Dermis microvascular lymphatic vessel endothelial cell (primary cell): Measurements from ENCODE around the gene CDKN1C. TPM values are rescaled to one million over a fixed set of nuclear protein-coding genes. Genes with fewer than 3 reads are reported as not detected.
"Not testable (repeated sequence)": the region's sequence is repeated elsewhere in the genome, so short reads cannot be mapped to it uniquely, and the experiment has no call there.

Experiments
- DNase-seq, 2 donors: peaks; one replicate each; pipeline versions ENCODE4 v3.0.0 to v3.0.0-alpha.2; 2010; ENCODE audit warnings: low read depth in 2 of 2
- total RNA-seq: library from RNA; depleted of rRNA; stranded (reverse); fragments of >200 nt; gene quantifications from 2 replicates; pipeline ENCODE4 v1.2.1, GENCODE V29; 2014

CDKN1C gene
- total RNA-seq, 1 donor from 2014 or later: 19.4 TPM

DNA sequence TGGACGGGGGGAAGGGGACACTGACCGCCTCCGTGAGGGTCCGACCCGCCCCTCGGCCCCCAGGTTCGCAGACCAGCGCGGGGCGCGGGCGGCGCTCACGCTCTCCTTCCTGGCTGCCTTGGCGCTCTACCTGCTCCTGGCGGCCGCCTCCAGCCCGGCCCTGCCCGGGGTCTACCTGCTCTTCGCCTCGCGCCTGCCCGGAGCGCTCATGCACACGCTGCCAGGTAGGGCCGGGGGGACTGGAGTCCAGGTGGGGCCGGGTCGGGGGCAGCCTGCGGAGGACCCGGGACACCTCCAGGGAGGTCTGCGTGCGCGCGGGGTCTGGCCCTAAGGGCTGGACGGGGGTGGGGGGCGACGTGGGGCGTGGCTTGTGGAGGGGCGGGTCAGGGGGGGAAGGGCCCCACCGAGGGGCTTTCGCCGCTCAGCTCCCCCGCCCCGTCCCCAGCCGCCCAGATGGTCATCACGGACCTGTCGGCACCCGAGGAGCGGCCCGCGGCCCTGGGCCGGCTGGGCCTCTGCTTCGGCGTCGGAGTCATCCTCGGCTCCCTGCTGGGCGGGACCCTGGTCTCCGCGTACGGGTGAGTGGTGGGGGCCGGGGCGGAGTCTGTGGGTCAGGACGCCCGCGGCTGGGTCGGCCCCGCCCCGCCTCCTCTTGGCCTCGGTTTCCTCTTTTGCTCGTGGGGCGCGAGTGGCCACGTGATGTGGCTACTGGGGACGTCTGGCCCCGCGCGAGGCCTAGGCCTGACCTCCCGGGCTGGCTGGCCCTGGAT is 23.7 kb upstream of the CDKN1C start:
- no peak for DNase-seq

DNA sequence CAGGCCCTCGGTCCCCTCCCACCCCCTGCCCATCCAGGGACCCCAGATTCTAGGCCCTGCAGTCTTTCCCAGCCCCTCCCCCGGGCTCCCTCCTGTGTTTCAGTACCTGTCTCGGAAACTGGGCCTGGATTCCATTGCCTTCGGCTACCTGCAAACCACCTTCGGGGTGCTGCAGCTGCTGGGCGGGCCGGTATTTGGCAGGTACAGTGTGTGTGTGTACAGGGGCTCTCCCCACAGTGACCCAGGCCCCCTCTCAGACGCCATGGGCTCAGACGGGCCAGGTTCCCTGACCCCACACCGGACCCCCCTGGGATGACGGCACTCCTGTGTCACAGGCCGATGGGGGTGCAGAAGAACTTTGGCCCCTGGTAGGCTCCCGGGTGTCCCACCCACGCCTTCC is 22.6 kb upstream of the CDKN1C start:
- DNase-seq: no peak

DNA sequence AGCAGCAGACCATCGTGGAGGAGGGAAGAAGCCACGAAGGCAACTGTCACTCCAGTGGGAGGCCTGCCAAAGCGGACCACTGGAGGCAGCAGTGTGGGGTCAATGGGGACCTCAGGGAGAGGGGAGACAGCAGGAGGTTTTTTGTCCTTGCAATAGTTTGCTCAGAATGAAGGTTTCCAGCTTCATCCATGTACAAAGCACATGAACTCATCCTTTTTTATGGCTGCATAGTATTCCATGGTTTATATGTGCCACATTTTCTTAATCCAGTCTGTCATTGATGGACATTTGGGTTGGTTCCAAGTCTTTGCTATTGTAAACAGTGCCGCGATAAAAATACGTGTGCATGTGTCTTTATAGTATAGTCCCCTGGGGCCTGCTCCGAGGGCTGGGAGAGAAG is 19.7 kb upstream of the CDKN1C start:
- DNase-seq: not testable (repeated sequence)

DNA sequence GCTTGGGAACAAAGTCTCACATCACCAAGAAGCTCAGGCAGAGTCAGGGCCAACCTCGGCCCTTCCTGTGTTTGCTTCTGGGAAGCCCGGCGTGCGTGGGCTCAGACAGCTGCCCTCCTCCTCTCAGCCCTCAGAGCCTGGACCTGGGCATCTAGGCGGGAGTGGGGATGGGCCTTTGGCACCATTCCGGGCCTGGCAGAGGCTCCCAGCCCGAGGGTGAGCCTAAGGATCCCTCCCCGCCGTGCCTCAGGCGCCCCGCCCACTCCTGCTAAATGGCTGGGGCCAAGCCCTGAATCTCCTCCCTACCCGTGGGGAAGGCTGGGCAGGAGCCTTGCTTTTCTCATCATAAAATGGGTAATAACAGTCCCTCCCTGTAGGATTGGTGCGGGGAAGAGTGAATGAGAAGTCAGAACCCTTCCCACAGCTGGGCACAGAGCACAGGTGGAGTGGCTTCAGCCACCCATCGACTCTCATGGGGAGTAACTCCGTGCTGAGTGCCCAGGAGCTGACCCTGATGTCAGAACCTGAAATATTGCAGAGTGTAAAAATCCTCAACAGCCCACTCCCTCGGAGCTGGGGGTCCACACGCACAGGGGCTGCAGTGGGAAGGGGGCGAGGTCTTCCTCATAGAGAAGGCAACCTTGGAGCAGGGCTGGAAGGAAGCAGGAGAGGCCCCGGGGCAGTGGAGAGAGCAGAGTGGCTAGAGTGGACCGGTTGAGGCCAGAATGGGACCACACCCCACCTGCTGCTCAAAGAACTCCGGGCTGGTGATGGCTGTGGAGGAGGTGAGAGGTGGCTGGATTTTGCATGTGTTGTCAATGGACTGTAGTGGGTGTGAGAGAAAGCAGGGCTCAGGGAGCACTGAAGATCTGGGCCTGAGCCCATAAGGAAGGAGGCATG is 18.8 kb upstream of the CDKN1C start:
- no peak for DNase-seq

DNA sequence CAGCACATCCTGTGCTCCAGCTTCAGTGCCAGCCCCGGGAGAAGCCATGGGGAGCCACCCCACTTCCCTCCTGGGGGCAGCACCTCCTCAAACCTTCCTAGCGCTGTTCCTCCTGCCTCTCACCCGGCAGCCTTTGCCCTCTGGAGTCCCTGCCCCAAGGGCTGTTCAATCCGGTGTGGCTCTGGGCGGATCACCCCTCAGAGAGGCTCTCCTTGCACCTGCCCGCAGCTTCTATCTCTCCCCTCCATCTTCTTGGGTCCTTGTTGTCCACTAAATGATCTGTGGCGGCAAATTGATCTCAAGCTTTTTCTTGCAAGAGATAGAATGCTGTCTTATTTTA is 18.1 kb upstream of the CDKN1C start:
- no peak for DNase-seq

DNA sequence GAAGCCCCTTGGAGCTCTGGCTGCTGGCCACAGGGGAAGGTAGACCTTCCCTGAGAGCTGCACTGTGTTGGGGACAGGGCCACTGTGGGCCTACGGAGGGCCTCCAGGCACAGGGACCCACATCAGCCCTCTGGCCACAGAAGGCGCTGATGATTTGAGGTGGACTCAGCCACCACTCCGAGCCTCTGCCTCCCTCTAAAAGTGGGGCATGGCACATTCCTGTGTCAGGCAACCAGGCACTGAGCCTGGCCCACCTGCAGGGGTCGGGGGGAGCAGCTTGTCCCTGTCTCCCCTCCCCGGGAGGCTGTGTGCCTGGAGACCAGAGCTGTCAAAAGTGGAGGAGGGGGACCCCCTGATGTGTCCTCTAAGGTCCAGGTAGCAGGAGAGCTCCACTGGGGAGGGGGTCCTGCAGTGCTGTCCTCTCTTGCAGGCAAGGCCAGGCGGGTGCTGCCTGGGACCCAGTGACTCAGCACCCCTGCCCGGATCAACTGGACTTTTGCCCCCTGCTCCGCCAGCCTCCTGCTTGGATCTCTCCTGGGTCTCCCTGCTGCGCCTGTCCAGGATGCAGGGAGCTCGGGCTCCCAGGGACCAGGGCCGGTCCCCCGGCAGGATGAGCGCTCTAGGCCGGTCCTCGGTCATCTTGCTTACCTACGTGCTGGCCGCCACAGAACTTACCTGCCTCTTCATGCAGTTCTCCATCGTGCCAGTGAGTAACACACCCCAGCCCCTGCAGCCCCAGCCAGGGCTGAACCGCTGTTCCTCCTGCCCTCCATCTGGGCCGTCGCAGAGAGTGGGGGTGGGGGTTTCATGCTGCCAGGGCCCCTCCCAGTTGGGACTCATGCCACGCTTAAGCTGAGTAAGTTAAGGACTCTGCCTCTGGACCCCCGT is 17.5 kb upstream of the CDKN1C start:
- no peak for DNase-seq

DNA sequence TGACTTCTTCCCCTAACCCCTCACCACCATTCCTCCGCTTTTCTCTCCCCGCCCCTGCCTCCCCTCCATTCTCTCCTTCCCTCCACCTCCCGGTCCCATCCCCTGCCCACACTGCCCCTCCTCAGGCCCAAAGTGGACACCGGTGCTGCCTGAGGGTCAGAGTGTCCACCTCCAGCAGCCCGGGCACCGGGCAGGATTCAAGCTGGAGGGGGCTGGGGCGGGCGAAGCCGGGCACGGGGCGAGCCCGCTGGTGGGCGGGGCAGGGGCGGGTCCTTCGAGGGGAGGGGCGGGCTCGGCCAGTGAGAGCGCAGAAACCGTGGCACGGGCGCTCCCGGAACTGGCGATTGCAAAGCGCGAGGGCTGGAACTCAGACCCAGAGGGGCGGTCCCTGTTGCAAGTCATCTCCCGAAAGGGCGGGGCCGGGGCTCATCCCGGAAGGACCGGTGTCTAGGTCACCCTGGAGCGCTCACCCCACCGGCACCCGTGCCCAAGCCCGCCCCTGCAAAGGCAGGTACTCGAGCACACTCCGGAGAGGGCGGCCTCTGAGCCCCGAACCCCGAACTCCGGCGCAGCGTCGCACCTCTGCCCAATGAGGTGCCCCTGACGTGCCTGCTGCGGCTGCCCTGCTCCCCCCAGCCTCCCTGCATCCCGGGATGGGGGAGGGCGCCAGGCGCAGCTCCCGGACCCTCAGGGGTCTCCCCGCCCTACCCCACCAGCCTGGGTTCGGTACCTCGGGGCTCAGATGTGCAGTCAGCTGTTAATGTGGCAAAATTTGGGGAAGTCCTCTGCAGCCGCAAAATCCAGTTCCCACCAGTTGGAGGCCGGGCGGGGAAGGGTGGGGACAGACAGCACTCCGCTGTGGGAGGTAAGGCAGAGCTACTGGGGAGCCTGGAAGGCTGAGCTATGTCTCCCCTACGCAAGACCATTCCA is 16.5 kb upstream of the CDKN1C start:
- DNase-seq: peak; percentile 82 to 86

DNA sequence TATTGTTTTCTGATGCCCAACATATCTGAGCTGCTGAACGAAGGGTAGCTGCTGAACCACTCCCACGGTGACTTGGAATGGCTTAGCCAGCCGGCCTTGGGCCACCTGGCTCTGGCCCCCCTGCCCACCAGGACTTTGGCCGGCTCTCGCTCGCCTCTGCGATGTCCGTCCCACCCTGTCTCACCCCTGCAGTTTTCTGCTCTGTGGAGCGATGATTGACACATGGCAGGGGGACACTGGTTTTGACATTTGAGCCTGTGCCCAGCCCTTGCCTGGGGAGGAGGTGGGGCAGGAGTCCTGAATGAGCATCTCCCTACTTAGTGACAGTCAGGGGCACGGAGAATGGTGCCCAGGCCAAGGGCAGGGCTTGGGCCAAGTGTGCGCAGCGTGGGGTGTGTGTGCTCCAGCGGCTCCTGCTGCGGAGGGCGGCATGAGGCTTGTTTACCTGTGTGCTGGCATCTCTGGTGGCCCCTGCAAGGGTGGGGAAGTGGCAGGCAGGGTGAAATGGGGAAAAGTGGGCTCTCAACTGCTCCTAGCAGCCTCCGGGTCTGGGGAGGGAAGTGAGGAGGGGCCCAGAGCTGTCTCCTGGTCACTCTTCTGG is 15.7 kb upstream of the CDKN1C start:
- DNase-seq: no peak

DNA sequence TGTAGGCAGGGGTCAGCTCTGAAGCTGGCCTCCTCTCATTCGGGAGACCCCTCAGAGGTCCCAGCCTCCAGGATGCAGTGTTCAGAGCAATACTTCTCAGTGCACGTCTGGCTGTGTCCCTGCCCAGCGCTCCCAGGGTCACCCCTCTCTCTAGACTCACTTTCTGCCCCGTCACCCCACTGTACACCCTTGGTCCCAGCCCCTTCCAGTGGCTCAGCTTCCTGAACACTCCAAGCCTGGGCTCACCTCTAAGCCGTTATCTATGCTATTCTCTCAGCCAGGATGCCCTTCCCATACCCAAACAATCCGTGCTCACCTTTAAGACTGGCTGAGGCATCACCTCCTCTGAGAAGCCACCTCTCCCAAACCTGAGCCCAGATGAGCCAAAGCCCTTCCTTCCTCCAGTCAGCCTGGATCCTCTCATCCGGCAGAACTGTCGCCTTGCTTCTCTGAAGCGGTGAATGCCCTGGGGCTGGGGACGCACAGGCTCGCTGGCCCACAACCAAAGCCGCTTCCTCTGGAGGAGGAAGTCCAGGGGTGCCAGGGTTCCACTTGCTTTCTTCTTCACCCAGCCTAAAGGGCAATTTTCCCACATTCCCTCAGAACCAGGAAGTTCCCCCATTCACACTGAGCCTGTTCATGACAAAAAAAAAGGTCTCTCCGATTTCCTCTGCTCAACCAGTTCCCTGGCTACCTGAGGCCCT is 13.7 kb upstream of the CDKN1C start:
- DNase-seq: peak in 1 of 2 donors; percentile 23

DNA sequence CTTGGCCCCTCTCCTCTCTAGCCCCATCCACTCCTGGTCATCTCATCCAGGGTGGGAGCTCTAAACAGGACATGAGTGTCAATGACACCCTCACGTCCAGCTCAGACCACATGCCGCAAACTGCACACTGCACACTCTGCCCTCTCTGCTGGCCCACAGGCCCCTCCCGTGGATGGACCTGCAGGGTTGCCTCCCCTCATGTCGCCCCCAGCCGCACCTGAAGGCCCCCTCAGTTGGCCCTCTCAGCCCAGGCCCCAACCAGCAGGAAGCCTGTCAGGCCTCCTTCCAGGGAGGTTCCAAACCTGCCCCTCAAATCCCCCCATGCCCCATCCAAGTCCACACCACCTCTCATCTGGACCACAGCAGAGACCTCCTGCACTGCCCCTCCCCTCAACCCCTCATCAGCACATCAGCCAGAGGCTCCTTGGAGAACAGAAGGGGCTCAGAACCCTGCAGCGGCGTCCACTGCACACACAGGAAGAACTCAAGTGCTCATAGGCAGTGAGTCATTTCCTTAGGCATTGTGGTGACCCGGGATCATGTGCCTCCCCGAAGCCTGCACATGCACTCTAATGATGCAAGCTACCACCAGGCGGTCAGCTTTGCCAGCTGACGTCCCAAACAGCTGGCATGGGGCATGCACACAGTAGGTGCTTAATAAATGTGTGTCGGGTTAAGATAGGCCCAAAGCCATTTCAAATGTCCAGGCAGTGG is 12.9 kb upstream of the CDKN1C start:
- peak; percentile 69 to 94 for DNase-seq

DNA sequence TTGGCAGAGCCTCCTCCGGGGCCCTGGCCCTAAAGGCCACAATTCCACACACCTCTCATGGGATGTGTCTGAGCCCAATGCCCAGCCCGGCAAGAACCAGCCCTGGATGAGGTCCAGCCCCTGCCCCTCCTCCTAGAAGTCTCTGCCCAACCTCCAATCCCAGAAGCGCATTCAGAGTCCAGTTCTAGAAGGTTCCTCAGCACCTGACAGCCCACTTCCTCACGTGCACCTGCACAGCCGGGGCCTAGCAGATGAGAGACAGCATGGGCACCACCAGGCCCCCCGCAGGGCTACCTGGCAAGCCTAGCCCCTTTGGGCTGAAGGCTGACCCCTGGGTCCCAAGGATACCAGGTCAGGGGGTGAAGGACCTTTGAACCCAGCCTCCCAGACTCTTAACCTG is 11.5 kb upstream of the CDKN1C start:
- no peak for DNase-seq

DNA sequence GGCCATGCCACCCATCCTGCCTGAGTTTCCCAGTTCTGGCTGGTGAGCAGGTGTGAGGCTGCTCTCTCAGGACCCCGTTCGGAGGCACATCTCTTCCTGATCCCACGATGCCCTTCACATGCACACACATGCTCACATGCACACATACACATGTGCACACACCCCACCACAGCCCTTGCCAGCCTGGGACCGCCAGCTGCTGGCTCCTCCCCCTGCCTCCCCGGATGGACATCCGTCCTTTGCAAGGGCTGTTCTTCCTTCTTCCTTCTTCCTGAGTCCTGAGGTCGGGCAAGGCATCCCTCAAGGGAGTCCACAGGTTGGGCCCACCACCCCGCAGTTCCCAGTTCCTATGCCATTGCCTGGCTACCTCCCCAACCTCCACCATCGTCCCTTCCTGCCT is 10.5 kb upstream of the CDKN1C start:
- DNase-seq: no peak

DNA sequence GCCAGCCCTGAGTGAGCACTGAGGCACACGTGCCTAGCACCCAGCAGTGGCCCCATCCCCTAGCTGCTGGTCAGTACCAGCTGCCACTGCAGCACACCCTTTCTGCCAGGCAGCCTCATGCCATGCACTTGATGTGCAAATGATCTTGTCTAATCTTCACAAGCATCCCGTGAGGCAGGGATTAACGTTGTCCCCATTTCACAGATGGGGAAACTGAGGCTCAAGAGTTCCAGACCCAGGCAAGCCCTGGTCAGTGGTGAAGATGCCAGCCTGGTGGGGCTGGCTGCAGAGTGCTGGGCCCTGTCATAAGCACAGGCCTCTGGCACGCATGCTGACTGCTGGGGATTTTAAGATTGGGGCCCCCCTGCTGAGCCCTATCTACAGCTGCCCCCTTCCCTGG is 8.4 kb upstream of the CDKN1C start:
- no peak for DNase-seq

DNA sequence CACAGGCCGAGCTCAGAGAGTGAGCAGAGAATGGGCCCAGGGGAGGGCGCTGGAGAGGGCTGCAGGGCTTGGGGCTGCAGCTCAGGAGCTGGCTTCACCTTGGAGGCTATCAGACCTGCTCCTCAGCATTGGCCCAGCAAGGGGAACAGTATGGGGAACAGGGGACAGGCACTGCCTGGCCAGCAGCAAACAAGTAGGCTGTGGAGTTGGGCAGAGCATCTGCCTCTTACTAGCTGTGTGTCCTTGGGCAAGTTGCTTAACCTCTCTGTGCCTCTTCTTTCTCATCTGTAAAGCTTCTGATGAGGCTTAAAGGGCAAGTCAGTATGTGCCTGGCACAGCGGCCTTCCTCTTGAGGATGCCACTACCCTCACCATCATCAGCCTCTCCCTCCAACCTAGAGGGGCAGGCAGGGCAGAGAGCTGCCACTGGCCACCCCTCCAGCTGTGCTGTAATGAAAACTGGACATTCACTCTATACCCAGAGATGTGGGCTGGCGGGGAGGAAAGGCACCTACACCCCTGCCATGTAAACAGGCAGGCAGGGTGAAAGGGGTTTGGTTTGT is 7.5 kb upstream of the CDKN1C start:
- DNase-seq: no peak

DNA sequence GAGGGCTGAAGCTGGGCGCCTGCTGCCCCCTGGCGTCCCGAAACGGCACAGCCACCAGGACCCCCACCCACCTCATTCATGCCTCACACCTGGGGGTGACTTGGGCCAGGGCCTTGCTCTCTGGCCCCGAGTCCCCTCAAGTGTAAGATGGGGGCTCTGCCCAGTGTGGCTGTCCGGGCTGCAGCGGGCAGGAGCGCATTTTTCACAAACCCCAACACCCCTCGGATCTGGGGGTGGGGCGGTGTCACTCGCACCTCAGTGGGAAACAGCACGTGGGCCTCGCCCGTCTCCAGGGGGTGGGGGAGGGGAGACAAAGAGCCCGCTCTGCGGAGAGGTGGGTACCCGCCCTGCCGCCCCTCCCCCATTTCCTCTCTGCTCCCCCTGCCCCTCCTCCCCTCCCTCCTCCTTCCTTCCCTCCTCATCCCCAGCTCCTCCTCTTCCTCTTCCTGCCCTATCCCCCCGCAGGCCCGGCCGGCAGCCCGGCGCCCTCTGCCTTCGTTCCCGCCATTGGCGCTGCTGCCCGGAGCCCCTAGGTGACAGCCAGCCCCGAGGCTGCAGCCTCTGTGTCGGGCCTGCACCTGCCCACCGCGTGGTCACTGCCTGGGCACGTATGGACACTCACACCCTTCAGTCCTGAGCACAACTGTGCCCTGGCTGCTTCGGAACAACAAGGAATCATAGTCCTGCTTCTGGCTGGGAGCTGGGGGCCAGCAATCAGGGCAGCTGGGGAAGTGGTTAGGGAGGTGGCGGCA is 6.8 kb upstream of the CDKN1C start:
- DNase-seq: peak; percentile 22 to 48

DNA sequence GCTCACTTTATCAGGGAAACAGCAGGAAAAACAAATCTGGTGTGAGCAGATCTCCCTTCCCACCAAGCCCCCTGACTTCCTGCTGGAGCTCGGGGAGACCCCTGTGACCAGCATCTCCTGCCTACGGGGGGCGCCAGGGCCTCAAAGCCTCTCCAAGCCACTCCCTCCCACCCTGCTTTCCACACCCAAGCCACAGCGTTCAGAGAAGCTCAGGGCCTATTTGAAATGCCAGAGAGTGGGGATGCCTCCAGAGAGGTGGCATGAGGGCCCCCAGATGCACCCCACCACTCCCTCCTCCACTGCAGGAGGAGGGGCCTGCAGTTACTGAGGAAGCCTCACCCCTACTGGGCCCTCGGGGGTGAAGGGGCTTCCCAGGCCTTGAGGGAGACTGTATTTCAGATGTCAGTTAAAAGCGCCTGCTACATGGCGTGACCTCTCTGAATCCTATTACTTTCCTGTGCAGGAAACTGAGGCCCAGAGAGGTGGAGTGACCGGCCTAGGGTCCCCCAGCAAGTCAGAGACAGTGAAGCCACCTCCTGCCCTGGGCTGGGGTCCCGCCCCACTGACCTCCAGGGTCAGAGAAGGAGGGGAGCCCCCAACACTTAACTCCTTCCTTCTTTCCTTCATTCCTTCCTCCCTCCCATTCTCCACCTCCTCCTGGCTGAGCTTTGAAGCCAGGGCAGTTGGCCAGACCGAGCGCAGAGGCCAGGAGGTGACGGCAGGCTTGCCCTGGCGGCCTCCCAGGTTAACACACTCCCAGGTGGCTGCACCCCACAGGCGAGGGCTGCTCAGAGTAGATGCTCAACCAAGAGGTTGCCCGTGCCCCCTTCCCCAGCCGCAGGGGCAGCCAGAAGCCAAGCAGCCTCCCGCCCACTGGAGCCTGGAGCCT is 6.0 kb upstream of the CDKN1C start:
- DNase-seq: no peak
